Fibroblast of skin of back (primary cell): ENCODE results near the gene HLCS.

ENCODE experiments used
- DNase-seq: peaks from one replicate; pipeline ENCODE4 v3.0.0-alpha.2; 2013

HLCS gene

DNA sequence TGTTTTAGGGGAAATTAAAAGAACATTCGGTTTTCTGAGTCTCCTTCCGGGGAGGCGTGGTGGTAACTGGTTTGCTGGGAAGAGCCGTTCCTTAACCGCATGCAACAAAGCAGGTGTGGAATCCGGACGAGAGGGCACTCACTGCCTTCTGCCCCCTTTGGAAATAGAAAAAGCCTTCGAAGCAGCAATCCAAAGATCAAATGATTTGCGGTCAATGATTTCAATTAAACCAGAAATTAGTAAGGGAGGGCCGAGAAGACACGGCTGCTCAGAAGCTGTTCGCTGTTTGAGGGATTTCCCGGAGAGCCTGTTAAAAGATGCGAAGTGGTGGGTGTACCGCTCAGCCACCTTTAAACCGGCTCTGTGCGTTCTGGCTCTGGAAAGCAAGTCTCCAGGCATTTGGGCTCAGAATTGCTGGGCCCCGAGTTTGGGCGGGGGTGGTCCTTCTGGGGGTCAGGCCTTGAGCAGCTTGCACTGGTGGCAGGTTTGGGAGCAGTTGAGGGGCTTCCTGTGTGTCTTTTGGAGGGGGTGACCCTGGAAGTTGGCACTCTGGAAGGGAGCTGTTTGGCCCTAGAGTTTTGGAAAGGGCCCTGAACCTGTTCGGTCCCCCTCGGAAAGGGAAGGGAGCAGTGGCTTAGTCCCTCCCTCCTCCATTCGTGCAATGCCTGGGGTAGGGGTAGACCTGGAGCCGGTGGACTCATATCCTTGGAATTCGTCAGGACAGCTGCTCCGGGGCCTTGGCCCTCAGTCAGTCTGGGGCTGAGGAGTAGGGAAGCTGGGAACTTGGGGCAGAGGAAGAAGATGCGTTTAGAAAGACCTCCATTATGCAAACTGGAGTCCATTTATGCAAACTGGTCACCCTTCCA lies 264.5 kb downstream of the HLCS start:
- peak; percentile 61 for DNase-seq

DNA sequence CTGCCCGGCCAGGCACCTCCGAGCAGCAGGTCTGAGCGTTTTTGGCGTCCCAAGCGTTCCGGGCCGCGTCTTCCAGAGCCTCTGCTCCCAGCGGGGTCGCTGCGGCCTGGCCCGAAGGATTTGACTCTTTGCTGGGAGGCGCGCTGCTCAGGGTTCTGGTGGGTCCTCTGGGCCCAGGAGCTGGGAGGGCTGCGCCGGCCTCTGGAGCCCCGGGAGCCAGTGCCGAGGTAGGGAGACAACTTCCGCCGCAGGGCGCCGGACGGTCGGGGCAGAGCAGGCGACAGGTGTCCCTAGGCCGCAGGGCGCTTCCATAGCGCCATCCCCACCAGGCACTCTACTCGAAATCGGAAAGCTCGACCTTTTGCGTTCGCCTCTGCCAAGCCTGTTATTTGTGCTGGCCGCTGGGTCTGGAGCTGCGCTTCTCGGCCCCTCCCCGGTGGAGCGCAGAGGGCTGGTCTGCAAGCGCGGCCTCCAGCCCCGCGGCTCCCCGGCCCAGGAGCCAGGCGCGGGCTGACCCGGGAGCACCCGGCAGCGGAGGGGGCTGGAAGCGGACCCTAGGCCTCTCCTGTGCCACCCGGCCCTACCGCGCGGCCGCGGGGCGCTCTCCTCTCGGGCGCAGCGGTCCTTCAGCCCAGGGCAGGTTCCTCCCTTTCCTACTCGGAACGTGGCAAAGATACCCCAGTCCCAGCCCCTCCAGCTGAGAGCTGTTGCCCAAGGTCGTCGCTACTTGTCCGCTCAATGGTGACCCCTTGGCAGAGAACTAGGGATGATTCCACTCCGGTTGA lies 265.3 kb downstream of the HLCS start:
- DNase-seq: no peak
